Measurements from ENCODE around the gene CACNB1. TPM values are rescaled to one million over a fixed set of nuclear protein-coding genes. Genes with fewer than 3 reads are reported as not detected.

The CACNB1 gene
- total and polyA plus RNA-seq, 2 of the 13 experiments (the other 11 are each of a cell fraction or from before 2014, with no cell fraction given): 0.75 to 1.5 TPM

- TF ChIP-seq HNF4G (IDR thresholded peaks at IDR 0.05; ENCODE audit: borderline replicate concordance, low read depth, low read length) (peak; percentile 41; the same call in 1 of the 2 replicates), HNF4G (CRISPR knock-in tag; IDR thresholded peaks at IDR 0.05; ENCODE audit: borderline replicate concordance, low read depth) (no peak), GATAD2A (CRISPR knock-in tag; IDR thresholded peaks at IDR 0.05) (peak; percentile 45; the same call in 1 of the 2 replicates), ZNF512B (CRISPR knock-in tag; IDR thresholded peaks at IDR 0.05; ENCODE audit: borderline replicate concordance) (no peak), IRX3 (CRISPR knock-in tag; IDR thresholded peaks at IDR 0.05; ENCODE audit: borderline replicate concordance, low read depth) (no peak), BATF2 (CRISPR knock-in tag; IDR thresholded peaks at IDR 0.05) (no peak), ZNF558 (CRISPR knock-in tag; IDR thresholded peaks at IDR 0.05; ENCODE audit: borderline replicate concordance) (no peak), FOXA1 (IDR thresholded peaks at IDR 0.05) (no peak), FOXA1 (CRISPR knock-in tag; IDR thresholded peaks at IDR 0.05) (0 out of 2 replicates have a peak, but pooled peaks have one; percentile 12), ZNF605 (CRISPR knock-in tag; IDR thresholded peaks at IDR 0.05) (no peak), ZIK1 (CRISPR knock-in tag; IDR thresholded peaks at IDR 0.05; ENCODE audit: borderline replicate concordance, low read depth) (no peak), FOXC1 (CRISPR knock-in tag; IDR thresholded peaks at IDR 0.05; ENCODE audit: borderline replicate concordance) (no peak), MXD4 (CRISPR knock-in tag; IDR thresholded peaks at IDR 0.05) (no peak), ZMYM2 (CRISPR knock-in tag; IDR thresholded peaks at IDR 0.05) (no peak), MIER3 (CRISPR knock-in tag; IDR thresholded peaks at IDR 0.05; ENCODE audit: borderline replicate concordance) (no peak; the same call in 1 of the 2 replicates)
- TF ChIP-seq, protein P1, sequence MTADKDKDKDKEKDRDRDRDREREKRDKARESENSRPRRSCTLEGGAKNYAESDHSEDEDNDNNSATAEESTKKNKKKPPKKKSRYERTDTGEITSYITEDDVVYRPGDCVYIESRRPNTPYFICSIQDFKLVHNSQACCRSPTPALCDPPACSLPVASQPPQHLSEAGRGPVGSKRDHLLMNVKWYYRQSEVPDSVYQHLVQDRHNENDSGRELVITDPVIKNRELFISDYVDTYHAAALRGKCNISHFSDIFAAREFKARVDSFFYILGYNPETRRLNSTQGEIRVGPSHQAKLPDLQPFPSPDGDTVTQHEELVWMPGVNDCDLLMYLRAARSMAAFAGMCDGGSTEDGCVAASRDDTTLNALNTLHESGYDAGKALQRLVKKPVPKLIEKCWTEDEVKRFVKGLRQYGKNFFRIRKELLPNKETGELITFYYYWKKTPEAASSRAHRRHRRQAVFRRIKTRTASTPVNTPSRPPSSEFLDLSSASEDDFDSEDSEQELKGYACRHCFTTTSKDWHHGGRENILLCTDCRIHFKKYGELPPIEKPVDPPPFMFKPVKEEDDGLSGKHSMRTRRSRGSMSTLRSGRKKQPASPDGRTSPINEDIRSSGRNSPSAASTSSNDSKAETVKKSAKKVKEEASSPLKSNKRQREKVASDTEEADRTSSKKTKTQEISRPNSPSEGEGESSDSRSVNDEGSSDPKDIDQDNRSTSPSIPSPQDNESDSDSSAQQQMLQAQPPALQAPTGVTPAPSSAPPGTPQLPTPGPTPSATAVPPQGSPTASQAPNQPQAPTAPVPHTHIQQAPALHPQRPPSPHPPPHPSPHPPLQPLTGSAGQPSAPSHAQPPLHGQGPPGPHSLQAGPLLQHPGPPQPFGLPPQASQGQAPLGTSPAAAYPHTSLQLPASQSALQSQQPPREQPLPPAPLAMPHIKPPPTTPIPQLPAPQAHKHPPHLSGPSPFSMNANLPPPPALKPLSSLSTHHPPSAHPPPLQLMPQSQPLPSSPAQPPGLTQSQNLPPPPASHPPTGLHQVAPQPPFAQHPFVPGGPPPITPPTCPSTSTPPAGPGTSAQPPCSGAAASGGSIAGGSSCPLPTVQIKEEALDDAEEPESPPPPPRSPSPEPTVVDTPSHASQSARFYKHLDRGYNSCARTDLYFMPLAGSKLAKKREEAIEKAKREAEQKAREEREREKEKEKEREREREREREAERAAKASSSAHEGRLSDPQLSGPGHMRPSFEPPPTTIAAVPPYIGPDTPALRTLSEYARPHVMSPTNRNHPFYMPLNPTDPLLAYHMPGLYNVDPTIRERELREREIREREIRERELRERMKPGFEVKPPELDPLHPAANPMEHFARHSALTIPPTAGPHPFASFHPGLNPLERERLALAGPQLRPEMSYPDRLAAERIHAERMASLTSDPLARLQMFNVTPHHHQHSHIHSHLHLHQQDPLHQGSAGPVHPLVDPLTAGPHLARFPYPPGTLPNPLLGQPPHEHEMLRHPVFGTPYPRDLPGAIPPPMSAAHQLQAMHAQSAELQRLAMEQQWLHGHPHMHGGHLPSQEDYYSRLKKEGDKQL (CRISPR knock-in tag; IDR thresholded peaks at IDR 0.05; ENCODE audit: low read depth): no peak
- TF ChIP-seq, protein P2, sequence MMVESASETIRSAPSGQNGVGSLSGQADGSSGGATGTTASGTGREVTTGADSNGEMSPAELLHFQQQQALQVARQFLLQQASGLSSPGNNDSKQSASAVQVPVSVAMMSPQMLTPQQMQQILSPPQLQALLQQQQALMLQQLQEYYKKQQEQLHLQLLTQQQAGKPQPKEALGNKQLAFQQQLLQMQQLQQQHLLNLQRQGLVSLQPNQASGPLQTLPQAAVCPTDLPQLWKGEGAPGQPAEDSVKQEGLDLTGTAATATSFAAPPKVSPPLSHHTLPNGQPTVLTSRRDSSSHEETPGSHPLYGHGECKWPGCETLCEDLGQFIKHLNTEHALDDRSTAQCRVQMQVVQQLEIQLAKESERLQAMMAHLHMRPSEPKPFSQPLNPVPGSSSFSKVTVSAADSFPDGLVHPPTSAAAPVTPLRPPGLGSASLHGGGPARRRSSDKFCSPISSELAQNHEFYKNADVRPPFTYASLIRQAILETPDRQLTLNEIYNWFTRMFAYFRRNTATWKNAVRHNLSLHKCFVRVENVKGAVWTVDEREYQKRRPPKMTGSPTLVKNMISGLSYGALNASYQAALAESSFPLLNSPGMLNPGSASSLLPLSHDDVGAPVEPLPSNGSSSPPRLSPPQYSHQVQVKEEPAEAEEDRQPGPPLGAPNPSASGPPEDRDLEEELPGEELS (CRISPR knock-in tag; IDR thresholded peaks at IDR 0.05): no peak; the same call in 1 of the 2 replicates
Measured at GRCh38 chr17:39153599-39154051, 43.8 kb downstream of the CACNB1 start (continued).
